ENCODE measurements around the gene BAZ1B.

DNA sequence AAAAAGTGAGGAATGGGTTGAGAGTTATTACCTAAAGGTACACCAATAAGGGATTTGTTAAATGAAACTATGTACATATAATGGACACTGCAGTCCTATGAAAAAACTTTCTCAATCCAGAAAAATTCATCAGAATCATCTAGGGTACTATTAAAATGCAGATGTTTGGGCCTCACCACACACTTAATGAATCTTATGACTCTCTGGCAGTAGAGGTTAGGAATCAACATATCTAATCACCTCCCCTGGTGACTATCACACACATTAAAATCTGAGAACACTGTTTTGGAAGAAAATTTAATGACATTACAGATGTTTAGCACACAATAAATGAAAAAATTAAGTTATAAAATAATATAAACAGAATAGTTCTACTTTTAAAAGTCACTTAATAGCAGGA, 32.1 kb downstream of the BAZ1B start:
- TF ChIP-seq POLR2AphosphoS5 (IDR thresholded peaks at IDR 0.05) = no peak
- TF ChIP-seq, protein P1, sequence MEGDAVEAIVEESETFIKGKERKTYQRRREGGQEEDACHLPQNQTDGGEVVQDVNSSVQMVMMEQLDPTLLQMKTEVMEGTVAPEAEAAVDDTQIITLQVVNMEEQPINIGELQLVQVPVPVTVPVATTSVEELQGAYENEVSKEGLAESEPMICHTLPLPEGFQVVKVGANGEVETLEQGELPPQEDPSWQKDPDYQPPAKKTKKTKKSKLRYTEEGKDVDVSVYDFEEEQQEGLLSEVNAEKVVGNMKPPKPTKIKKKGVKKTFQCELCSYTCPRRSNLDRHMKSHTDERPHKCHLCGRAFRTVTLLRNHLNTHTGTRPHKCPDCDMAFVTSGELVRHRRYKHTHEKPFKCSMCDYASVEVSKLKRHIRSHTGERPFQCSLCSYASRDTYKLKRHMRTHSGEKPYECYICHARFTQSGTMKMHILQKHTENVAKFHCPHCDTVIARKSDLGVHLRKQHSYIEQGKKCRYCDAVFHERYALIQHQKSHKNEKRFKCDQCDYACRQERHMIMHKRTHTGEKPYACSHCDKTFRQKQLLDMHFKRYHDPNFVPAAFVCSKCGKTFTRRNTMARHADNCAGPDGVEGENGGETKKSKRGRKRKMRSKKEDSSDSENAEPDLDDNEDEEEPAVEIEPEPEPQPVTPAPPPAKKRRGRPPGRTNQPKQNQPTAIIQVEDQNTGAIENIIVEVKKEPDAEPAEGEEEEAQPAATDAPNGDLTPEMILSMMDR (IDR thresholded peaks at IDR 0.05) = no peak

Data from esophagus muscularis mucosa (tissue), 3 donors.